IMR-90 (cell line): ENCODE results near the gene AOPEP.

Experiments
- BHLHE40 ChIP-seq: fragments of 150-350 bp; IDR thresholded peaks from 2 replicates; pipeline ENCODE4 v1.6.1; 2016; ENCODE audit warnings: mild to moderate bottlenecking, low read depth, low read length
- CEBPB ChIP-seq: IDR thresholded peaks from 2 replicates; pipeline ENCODE4 v1.6.1; 2012; ENCODE audit warnings: low read depth, low read length, improper control_type of control experiment
- CHD1 ChIP-seq: IDR thresholded peaks from 2 replicates; pipeline ENCODE4 v1.6.1; 2012; ENCODE audit warnings: low read depth, low read length, improper control_type of control experiment
- MAFK ChIP-seq: IDR thresholded peaks from 2 replicates; pipeline ENCODE4 v1.6.1; 2012; ENCODE audit warnings: low read depth, low read length, improper control_type of control experiment
- MXI1 ChIP-seq: IDR thresholded peaks from 2 replicates; pipeline ENCODE4 v1.6.1; 2012; ENCODE audit warnings: low read depth, mild to moderate bottlenecking, low read length, moderate library complexity, borderline replicate concordance
- NFE2L2 ChIP-seq: fragments of 150-350 bp; IDR thresholded peaks from 2 replicates; pipeline ENCODE4 v1.6.1; 2016; ENCODE audit warnings: low read depth, mild to moderate bottlenecking, low read length
- POLR2A ChIP-seq: IDR thresholded peaks from 2 replicates; pipeline ENCODE4 v1.6.1; 2012; ENCODE audit warnings: mild to moderate bottlenecking, low read depth, low read length
- RAD21 ChIP-seq: IDR thresholded peaks from 2 replicates; pipeline ENCODE4 v1.6.1; 2012; ENCODE audit warnings: low read length, improper control_type of control experiment
- RCOR1 ChIP-seq: IDR thresholded peaks from 2 replicates; pipeline ENCODE4 v1.6.1; 2012; ENCODE audit warnings: mild to moderate bottlenecking, low read length, improper control_type of control experiment; ENCODE audit not compliant: insufficient replicate concordance
- SMC3 ChIP-seq: fragments of 150-350 bp; IDR thresholded peaks from 2 replicates; pipeline ENCODE4 v1.6.1; 2016; ENCODE audit warnings: low read depth, mild to moderate bottlenecking, antibody characterized with exemption, low read length, moderate library complexity
- TF ChIP-seq, protein P1 (sequence below): conservative IDR thresholded peaks from 2 replicates; pipeline ENCODE4 v1.5.1; 2012; ENCODE audit warnings: mild to moderate bottlenecking, low read depth, low read length, improper control_type of control experiment
- TF ChIP-seq, protein P2 (sequence below): fragments of 150-350 bp; IDR thresholded peaks from 2 replicates; pipeline ENCODE4 v1.6.1; 2017; ENCODE audit warnings: mild to moderate bottlenecking, antibody characterized with exemption, low read length, low read depth

DNA sequence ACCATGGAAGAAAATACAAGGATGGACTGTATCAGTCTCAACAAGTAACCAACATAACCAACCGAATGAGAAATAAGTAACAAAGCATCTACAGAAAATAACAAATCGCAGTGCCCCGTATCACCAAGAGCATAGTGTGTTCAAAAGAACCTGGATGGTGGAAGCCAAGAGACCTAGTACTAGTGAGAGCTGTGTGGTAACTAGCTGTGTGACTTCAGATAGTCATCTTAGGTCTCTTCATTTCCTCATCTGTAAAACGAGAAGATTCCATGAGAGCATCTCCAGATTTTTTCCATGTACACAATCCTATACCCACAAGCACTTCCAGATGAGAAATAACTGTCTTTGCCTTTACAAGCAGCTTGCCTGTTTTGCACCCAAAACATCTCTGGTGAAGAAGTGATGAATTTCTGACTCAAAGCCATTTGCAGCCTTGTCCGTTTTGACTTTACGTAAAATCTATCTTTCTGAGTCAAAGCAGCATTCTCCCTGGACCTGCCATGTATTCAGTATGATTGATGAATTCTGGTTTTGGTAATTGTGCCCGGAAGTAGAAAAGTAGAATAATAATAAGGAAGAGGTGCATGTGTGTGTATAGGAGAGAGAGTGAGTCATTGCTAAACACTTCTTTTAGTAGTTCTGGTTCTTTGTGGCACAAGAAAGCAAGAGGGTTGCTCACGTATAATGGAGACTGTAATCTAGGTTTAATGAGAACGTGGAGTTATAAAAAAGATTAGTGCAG is 41.0 kb downstream of the AOPEP start:
- TF ChIP-seq, protein P1, sequence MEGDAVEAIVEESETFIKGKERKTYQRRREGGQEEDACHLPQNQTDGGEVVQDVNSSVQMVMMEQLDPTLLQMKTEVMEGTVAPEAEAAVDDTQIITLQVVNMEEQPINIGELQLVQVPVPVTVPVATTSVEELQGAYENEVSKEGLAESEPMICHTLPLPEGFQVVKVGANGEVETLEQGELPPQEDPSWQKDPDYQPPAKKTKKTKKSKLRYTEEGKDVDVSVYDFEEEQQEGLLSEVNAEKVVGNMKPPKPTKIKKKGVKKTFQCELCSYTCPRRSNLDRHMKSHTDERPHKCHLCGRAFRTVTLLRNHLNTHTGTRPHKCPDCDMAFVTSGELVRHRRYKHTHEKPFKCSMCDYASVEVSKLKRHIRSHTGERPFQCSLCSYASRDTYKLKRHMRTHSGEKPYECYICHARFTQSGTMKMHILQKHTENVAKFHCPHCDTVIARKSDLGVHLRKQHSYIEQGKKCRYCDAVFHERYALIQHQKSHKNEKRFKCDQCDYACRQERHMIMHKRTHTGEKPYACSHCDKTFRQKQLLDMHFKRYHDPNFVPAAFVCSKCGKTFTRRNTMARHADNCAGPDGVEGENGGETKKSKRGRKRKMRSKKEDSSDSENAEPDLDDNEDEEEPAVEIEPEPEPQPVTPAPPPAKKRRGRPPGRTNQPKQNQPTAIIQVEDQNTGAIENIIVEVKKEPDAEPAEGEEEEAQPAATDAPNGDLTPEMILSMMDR = no peak
- TF ChIP-seq POLR2A = no peak
- TF ChIP-seq RAD21 = no peak
- TF ChIP-seq, protein P2, sequence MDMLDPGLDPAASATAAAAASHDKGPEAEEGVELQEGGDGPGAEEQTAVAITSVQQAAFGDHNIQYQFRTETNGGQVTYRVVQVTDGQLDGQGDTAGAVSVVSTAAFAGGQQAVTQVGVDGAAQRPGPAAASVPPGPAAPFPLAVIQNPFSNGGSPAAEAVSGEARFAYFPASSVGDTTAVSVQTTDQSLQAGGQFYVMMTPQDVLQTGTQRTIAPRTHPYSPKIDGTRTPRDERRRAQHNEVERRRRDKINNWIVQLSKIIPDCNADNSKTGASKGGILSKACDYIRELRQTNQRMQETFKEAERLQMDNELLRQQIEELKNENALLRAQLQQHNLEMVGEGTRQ = no peak
- no peak for TF ChIP-seq MXI1
- TF ChIP-seq SMC3 = no peak
- no peak for TF ChIP-seq MAFK
- TF ChIP-seq CEBPB = no peak
- TF ChIP-seq CHD1 = no peak
- no peak for TF ChIP-seq BHLHE40
- no peak for TF ChIP-seq RCOR1
- TF ChIP-seq NFE2L2 = no peak
